ENCODE measurements around the gene PIGZ. TPM values are rescaled to one million over a fixed set of nuclear protein-coding genes. Genes with fewer than 3 reads are reported as not detected.

PIGZ gene
- total RNA-seq, 4 donors from 2014 or later: 2.3 to 8.0 (median 4.4) TPM

GRCh38 chr3:196981657-196982056 is 13.0 kb upstream of the PIGZ start:
- WGBS, 2 donors: 92 to 94% methylated on average over 13 of the region's 13 CpGs
- DNase-seq (ENCODE audit: low spot score in 2 of 2): no peak
- intact Hi-C loops (cut with DNase I; ENCODE audit: low total_unique reads): no loop called here
- no peak overlapping the region for H3K4me3 ChIP-seq (ENCODE audit: low read depth, poor library complexity, severe bottlenecking)
- TF ChIP-seq CTCF (IDR thresholded peaks at IDR 0.05): no peak
- no peak for TF ChIP-seq POLR2A (IDR thresholded peaks at IDR 0.05)

DNA sequence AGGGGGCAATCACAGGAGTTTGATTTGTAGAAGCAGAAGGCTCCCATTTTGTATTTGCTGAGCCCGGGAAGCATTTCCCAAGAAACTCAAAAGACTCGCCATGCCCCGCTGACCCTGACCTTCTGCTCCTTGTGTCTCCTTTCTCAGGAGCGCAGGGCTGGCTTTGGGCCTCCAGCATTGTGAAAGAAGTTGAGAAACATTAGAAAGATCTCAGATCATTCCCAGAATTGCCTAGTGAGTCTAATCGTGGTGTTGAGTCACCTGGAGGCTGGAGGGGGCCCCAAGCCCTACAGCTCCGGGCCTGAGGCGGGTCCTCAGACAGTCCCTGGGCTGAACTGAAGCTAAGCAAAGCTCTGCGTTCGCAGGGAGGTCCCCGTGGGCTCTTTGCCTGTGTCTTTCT is 10.9 kb upstream of the PIGZ start:
- WGBS, 2 donors: 81 to 87% methylated on average over 10 of the region's 10 CpGs
- DNase-seq (ENCODE audit: low spot score in 2 of 2): peak in 1 of 2 donors; percentile 62
- no peak overlapping the region for H3K4me3 ChIP-seq (ENCODE audit: low read depth, poor library complexity, severe bottlenecking)
- TF ChIP-seq CTCF (IDR thresholded peaks at IDR 0.05) (no peak), POLR2A (IDR thresholded peaks at IDR 0.05) (no peak)
- intact Hi-C loops (cut with DNase I; ENCODE audit: low total_unique reads): no loop called here

GRCh38 chr3:196976941-196977340 is 8.3 kb upstream of the PIGZ start:
- TF ChIP-seq CTCF (IDR thresholded peaks at IDR 0.05): no peak
- no peak for TF ChIP-seq POLR2A (IDR thresholded peaks at IDR 0.05)
- no peak overlapping the region for H3K4me3 ChIP-seq (ENCODE audit: low read depth, poor library complexity, severe bottlenecking)
- WGBS, 2 donors: 82 to 87% methylated on average over 11 of the region's 11 CpGs
- intact Hi-C loops (cut with DNase I; ENCODE audit: low total_unique reads): no loop called here
- peak in 1 of 2 donors; percentile 68 for DNase-seq (ENCODE audit: low spot score in 2 of 2)

DNA sequence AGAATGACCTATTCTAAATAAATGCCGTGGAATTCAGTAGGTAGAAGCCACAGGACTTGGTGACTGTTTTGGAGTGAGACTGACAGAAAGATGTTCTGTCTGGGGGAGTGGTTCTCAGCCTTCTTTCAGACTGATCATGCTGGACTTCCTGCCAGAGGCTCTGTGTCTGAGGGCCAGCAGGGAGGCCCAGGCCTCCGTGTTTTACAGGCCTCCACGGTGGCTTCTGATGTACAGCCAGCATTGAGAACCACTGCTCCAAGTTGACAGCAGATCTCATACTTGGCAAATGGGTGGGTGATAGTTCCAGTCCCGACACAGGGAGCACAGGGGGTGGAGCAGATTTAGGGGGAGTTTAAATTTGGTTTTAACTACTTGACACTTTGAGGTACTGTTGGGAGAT is 6.7 kb upstream of the PIGZ start:
- WGBS, 2 donors: 58 to 70% methylated on average over 4 of the region's 4 CpGs
- TF ChIP-seq POLR2A (IDR thresholded peaks at IDR 0.05) (no peak), CTCF (IDR thresholded peaks at IDR 0.05) (no peak)
- intact Hi-C loops (cut with DNase I; ENCODE audit: low total_unique reads): no loop called here
- H3K4me3 ChIP-seq (ENCODE audit: low read depth, poor library complexity, severe bottlenecking): no peak overlapping the region
- peak in 1 of 2 donors; percentile 37 for DNase-seq (ENCODE audit: low spot score in 2 of 2)

- no peak overlapping the region for H3K4me3 ChIP-seq (ENCODE audit: low read depth, poor library complexity, severe bottlenecking)
- TF ChIP-seq POLR2A (IDR thresholded peaks at IDR 0.05) (no peak), CTCF (IDR thresholded peaks at IDR 0.05) (no peak)
- peak in 1 of 2 donors; percentile 81 for DNase-seq (ENCODE audit: low spot score in 2 of 2)
- intact Hi-C loops (cut with DNase I; ENCODE audit: low total_unique reads): no loop called here
- 82 to 91% methylated on average over 5 of the region's 5 CpGs for WGBS, 2 donors
These were observed 6.0 kb upstream of the PIGZ start for GRCh38 chr3:196974661-196975060.

DNA sequence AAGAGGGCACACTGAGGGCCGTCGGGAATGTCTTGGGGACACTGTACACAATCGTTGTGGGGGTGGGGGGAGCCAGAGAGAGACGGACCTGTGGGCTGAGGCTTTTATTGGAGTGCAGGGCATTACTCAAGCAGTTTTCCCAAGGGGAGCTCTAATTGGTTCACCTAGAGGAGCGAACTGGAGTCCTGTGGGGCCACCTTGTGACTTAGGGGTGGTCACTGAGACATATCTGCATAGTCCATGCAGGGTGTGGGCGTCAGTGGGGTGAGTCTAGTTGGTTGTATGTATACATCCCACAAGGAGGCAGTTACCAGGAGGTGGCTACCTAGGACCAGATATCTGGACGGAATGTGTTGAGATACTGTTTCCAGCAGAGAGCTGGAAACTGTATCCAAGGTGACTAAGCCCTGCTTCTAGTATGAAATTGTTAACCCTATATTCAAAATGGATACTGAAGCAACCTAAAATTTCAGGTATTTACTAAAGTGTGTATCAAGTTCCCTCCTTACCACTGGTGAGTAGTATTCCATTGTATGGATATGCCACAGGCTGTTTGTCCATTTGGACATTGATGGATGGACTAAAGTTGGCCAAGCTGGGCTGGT is 2.6 kb upstream of the PIGZ start:
- no peak overlapping the region for H3K4me3 ChIP-seq (ENCODE audit: low read depth, poor library complexity, severe bottlenecking)
- TF ChIP-seq POLR2A (IDR thresholded peaks at IDR 0.05) (no peak), CTCF (IDR thresholded peaks at IDR 0.05) (no peak)
- 85% methylated on average over 7 of the region's 7 CpGs for WGBS, 2 donors
- intact Hi-C loops (cut with DNase I; ENCODE audit: low total_unique reads): no loop called here
- DNase-seq (ENCODE audit: low spot score in 2 of 2): peak in 1 of 2 donors; percentile 58

All from lower leg skin (tissue), 4 donors.